H1 (cell line): ENCODE results near the gene CNNM2. TPM values are rescaled to one million over a fixed set of nuclear protein-coding genes. Genes with fewer than 3 reads are reported as not detected.
A peak's percentile ranks its signal among the peaks of the same experiment; 100 is the strongest.

Experiments
- CTCF ChIA-PET: fragments of 300-600 bp; sonication (Branson Sonifier 250); formaldehyde crosslinking; loops from one replicate; lab custom pipeline; 2021; ENCODE audit not compliant: partially characterized antibody; lab: Charles Lee
- POLR2A ChIA-PET: fragments of 300-600 bp; sonication (Branson Sonifier 250); formaldehyde crosslinking; loops from one replicate; lab custom pipeline; 2021; ENCODE audit warnings: inconsistent platforms; ENCODE audit not compliant: partially characterized antibody; lab: Charles Lee
- DNase-seq, 2 experiments: peaks; one replicate each; pipeline versions ENCODE4 v3.0.0 to v3.0.0-alpha.2; 2010 to 2022; ENCODE audit warnings: low spot score in 2 of 2, low read depth in 1 of 2, mixed read lengths in 1 of 2
- FAIRE-seq: peaks from 2 replicates; lab custom pipeline; 2011; peaks lifted over from hg19 to GRCh38; lab: Jason Lieb, UNC
- H2AFZ ChIP-seq: 2 replicates; pipeline ENCODE4 v1.8.1; 2012; ENCODE audit warnings: low read length, inconsistent platforms
- H2AK5ac ChIP-seq: 2 replicates; pipeline ENCODE4 v1.6.1; 2013; ENCODE audit warnings: low read depth, low read length
- H2BK120ac ChIP-seq: replicated peaks from 2 replicates; pipeline ENCODE3; 2013; ENCODE audit warnings: low read depth, low read length, inconsistent platforms
- H2BK12ac ChIP-seq: 2 replicates; pipeline ENCODE4 v1.6.1; 2013; ENCODE audit warnings: low read depth, low read length
- H2BK15ac ChIP-seq: 2 replicates; pipeline ENCODE4 v1.6.1; 2013; ENCODE audit warnings: low read length
- H2BK20ac ChIP-seq: 2 replicates; pipeline ENCODE4 v1.6.1; 2013; ENCODE audit warnings: low read length
- H2BK5ac ChIP-seq: 2 replicates; pipeline ENCODE4 v1.6.1; 2013; ENCODE audit warnings: low read depth, low read length
- H3K14ac ChIP-seq: 2 replicates; pipeline ENCODE4 v1.6.1; 2013; ENCODE audit warnings: inconsistent platforms; ENCODE audit not compliant: insufficient read length
- H3K18ac ChIP-seq: 2 replicates; pipeline ENCODE4 v1.6.1; 2013; ENCODE audit warnings: low read length; ENCODE audit errors: extremely low read depth
- H3K23ac ChIP-seq: 2 replicates; pipeline ENCODE4 v1.6.1; 2013; ENCODE audit warnings: inconsistent platforms; ENCODE audit not compliant: insufficient read length
- H3K23me2 ChIP-seq: 2 replicates; pipeline ENCODE4 v1.6.1; 2013; ENCODE audit warnings: low read depth, low read length
- H3K27ac ChIP-seq: 2 replicates; pipeline ENCODE4 v1.6.1; 2011; ENCODE audit warnings: low read depth, low read length, inconsistent platforms
- H3K27me3 ChIP-seq, 4 experiments: replicated peaks in 1 of 4; 1 replicate in 1 of 4; 2 replicates in 3 of 4; pipeline versions ENCODE4 v1.6.1 to v1.8.1; 2011 to 2013; ENCODE audit warnings: low read length in 3 of 4, mild to moderate bottlenecking in 3 of 4, inconsistent platforms in 2 of 4, mixed read lengths in 2 of 4, moderate library complexity in 1 of 4; ENCODE audit not compliant: control insufficient read depth in 3 of 4, insufficient read depth in 3 of 4; ENCODE audit errors: extremely low read depth in 1 of 4
- H3K36me3 ChIP-seq, 4 experiments: 2 replicates each; pipeline versions ENCODE4 v1.6.1 to v1.8.1; 2011 to 2013; ENCODE audit warnings: mild to moderate bottlenecking in 4 of 4, low read length in 3 of 4, moderate library complexity in 2 of 4, control low read depth in 1 of 4, inconsistent platforms in 1 of 4; ENCODE audit not compliant: insufficient read depth in 4 of 4, control insufficient read depth in 2 of 4
- H3K4ac ChIP-seq: replicated peaks from 2 replicates; pipeline ENCODE3; 2013; ENCODE audit warnings: low read length, low read depth, mixed read lengths, inconsistent platforms; ENCODE audit not compliant: insufficient read length
- H3K4me1 ChIP-seq, 4 experiments: replicated peaks in 1 of 4; 1 replicate in 1 of 4; 2 replicates in 3 of 4; pipeline versions ENCODE4 v1.6.1 to v1.8.1; 2011 to 2013; ENCODE audit warnings: low read length in 3 of 4, inconsistent platforms in 2 of 4, mixed read lengths in 1 of 4; ENCODE audit not compliant: insufficient read depth in 4 of 4, control insufficient read depth in 3 of 4
- H3K4me2 ChIP-seq, 2 experiments: 2 replicates each; pipeline versions ENCODE4 v1.6.1 to v1.8.1; 2011 to 2013; ENCODE audit warnings: low read depth in 2 of 2, low read length in 2 of 2, control low read depth in 1 of 2, inconsistent platforms in 1 of 2, mild to moderate bottlenecking in 1 of 2; ENCODE audit not compliant: insufficient read depth in 1 of 2
- H3K4me3 ChIP-seq, 4 experiments: fragments of 200-600, 300-600 bp in 1 of 4; sonication (generic), shearing (Covaris generic), sonication (Bioruptor Twin) in 1 of 4; 2 replicates each; pipeline versions ENCODE4 v1.5.1 to v1.8.1; 2011 to 2016; ENCODE audit warnings: low read length in 4 of 4, low read depth in 3 of 4, control low read depth in 2 of 4, inconsistent platforms in 2 of 4, mild to moderate bottlenecking in 2 of 4, mixed read lengths in 1 of 4, moderate library complexity in 1 of 4; ENCODE audit not compliant: insufficient read depth in 2 of 4; ENCODE audit errors: extremely low read depth in 1 of 4
- H3K56ac ChIP-seq: replicated peaks from 2 replicates; pipeline ENCODE3; 2013; ENCODE audit warnings: low read depth, mild to moderate bottlenecking, mixed read lengths, low read length, inconsistent platforms; ENCODE audit not compliant: insufficient read length
- H3K79me1 ChIP-seq: 2 replicates; pipeline ENCODE4 v1.6.1; 2013; ENCODE audit warnings: low read depth, low read length, control low read depth
- H3K79me2 ChIP-seq, 2 experiments: 2 replicates each; pipeline versions ENCODE4 v1.6.1 to v1.8.1; 2012 to 2013; ENCODE audit warnings: low read length in 2 of 2, mild to moderate bottlenecking in 2 of 2, inconsistent platforms in 1 of 2; ENCODE audit not compliant: insufficient read depth in 2 of 2, control insufficient read depth in 1 of 2
- H3K9ac ChIP-seq, 4 experiments: replicated peaks in 1 of 4; 1 replicate in 1 of 4; 2 replicates in 3 of 4; pipeline versions ENCODE4 v1.6.1 to v1.8.1; 2011 to 2013; ENCODE audit warnings: low read depth in 3 of 4, low read length in 3 of 4, control low read depth in 2 of 4, mild to moderate bottlenecking in 2 of 4, moderate library complexity in 2 of 4, inconsistent platforms in 1 of 4; ENCODE audit errors: extremely low read depth in 1 of 4
- H3K9me3 ChIP-seq, 2 experiments: 2 replicates each; pipeline versions ENCODE4 v1.6.1 to v1.8.1; 2012 to 2013; ENCODE audit warnings: mild to moderate bottlenecking in 2 of 2, moderate library complexity in 2 of 2, control low read depth in 1 of 2, inconsistent platforms in 1 of 2, low read depth in 1 of 2, low read length in 1 of 2, mixed read lengths in 1 of 2; ENCODE audit not compliant: insufficient read depth in 2 of 2
- H4K20me1 ChIP-seq, 2 experiments: replicated peaks in 1 of 2; 2 replicates each; pipeline versions ENCODE3 to v1.8.1; 2011 to 2013; ENCODE audit warnings: inconsistent platforms in 2 of 2, low read length in 2 of 2, mild to moderate bottlenecking in 1 of 2; ENCODE audit not compliant: insufficient read depth in 2 of 2, control insufficient read depth in 1 of 2
- H4K5ac ChIP-seq: 2 replicates; pipeline ENCODE4 v1.6.1; 2013; ENCODE audit warnings: low read length, low read depth, mixed read lengths, inconsistent platforms; ENCODE audit not compliant: insufficient read length
- H4K8ac ChIP-seq: 2 replicates; pipeline ENCODE4 v1.8.0; 2013; ENCODE audit warnings: mild to moderate bottlenecking, moderate library complexity, low read length, inconsistent platforms; ENCODE audit not compliant: insufficient read depth; ENCODE audit errors: extremely low read depth
- H4K91ac ChIP-seq: replicated peaks from 2 replicates; pipeline ENCODE3; 2013; ENCODE audit warnings: low read length, mixed read lengths, inconsistent platforms; ENCODE audit not compliant: insufficient read length
- EZH2 ChIP-seq: fragments of 200-600 bp; sonication (generic); IDR thresholded peaks from 2 replicates; pipeline ENCODE4 v1.7.1; 2012; ENCODE audit warnings: low read depth, mild to moderate bottlenecking, moderate library complexity, low read length, inconsistent platforms; ENCODE audit not compliant: severe bottlenecking
- FOSL1 ChIP-seq: IDR thresholded peaks from 2 replicates; pipeline ENCODE4 v1.6.1; 2011; ENCODE audit warnings: mild to moderate bottlenecking, low read depth, low read length, moderate library complexity; ENCODE audit not compliant: insufficient read depth
- KDM1A ChIP-seq: fragments of 200-600, 300-600 bp; sonication (generic); IDR thresholded peaks from 2 replicates; pipeline ENCODE4 v1.7.1; 2016; ENCODE audit warnings: mild to moderate bottlenecking, low read length, borderline replicate concordance
- SP2 ChIP-seq: IDR thresholded peaks from 2 replicates; pipeline ENCODE4 v1.6.1; 2012; ENCODE audit warnings: mild to moderate bottlenecking, low read length, inconsistent platforms
- YY1 ChIP-seq: IDR thresholded peaks from 2 replicates; pipeline ENCODE4 v1.6.1; 2011; ENCODE audit warnings: low read depth, mild to moderate bottlenecking, low read length
- WGBS, 2 experiments: shearing (Covaris generic) in 1 of 2; methylation state at CpG; one replicate each; pipeline versions ENCODE4 v1.1.6 to v1.1.7; 2013 to 2015; ENCODE audit warnings: low lambda C conversion rate in 2 of 2, mixed read lengths in 2 of 2, inconsistent platforms in 1 of 2, low coverage in 1 of 2, missing lambda C conversion rate in 1 of 2; ENCODE audit not compliant: insufficient replicate concordance in 2 of 2, insufficient coverage in 1 of 2, insufficient read length in 1 of 2; ENCODE audit errors: extremely low coverage in 1 of 2, missing lambda C conversion rate in 1 of 2; 5-methylcytosine and 5-hydroxymethylcytosine counted together
- polyA plus RNA-seq, 7 experiments: library from polyadenylated mRNA; depleted of rRNA in 3 of 7; stranded (reverse) in 5 of 7; unstranded in 2 of 7; fragments of >200 nt in 5 of 7; fragments of 200-250 nt in 2 of 7; gene quantifications; 1 replicate in 5 of 7; 2 replicates in 1 of 7; 4 replicates in 1 of 7; pipeline versions ENCODE4 v1.2.1 to v1.2.3, GENCODE V29; 2011 to 2013; ENCODE audit warnings: missing spikeins in 2 of 7, mixed read lengths in 2 of 7
- total RNA-seq: library from RNA; stranded (reverse); fragmentation: NEBNext Ultra II Directional; extraction: Animal tissue kit (Norgen Biotek cat#: 25700); gene quantifications from 2 replicates; pipeline ENCODE4 v1.2.1, GENCODE V29; 2021
- TF ChIP-seq, protein P1 (sequence below): IDR thresholded peaks from 2 replicates; pipeline ENCODE4 v1.6.1; 2012; ENCODE audit warnings: inconsistent platforms

The CNNM2 gene
- total and polyA plus RNA-seq, 2 of the 8 experiments (the other 6 are each of a cell fraction or from before 2014, with no cell fraction given) = 7.3 to 23.6 TPM

- POLR2A ChIA-PET = interaction anchor here (1.9 kb wide), 1 partner anchor 14 kb away, joined by 4 read pairs; no protein-coding TSS in a partner anchor
- Histone ChIP-seq H2BK12ac (0 out of 2 replicates have a peak overlapping the region, but pooled peaks have one; percentile 35), H4K91ac (peak overlapping the region; percentile 12), H3K14ac (no peak overlapping the region), H3K4ac (no peak overlapping the region), H2BK20ac (no peak overlapping the region), H3K23me2 (no peaks in the 10 kb centered on the region), H2AK5ac (no peak overlapping the region), H3K9ac (0 out of 7 replicates have a peak overlapping the region, but pooled peaks of 1 of the 4 experiments have one; percentile 36), H3K4me3 (no peak overlapping the region), H4K5ac (no peak overlapping the region), H3K9me3 (no peaks in the 10 kb centered on the region), H3K36me3 (no peaks in the 10 kb centered on the region), H2BK5ac (0 out of 2 replicates have a peak overlapping the region, but pooled peaks have one; percentile 40), H3K79me1 (no peaks in the 10 kb centered on the region), H3K27me3 (no peaks in the 10 kb centered on the region), H3K56ac (no peak overlapping the region), H3K4me1 (peaks cover 0 to 14% (median 12%) of the 10 kb centered on the region in 4 experiments; a peak in 5 of 7 replicates), H4K8ac (no peak overlapping the region; the same call in 1 of the 2 replicates), H2BK15ac (0 out of 2 replicates have a peak overlapping the region, but pooled peaks have one; percentile 36), H3K79me2 (no peaks in the 10 kb centered on the region), H3K23ac (no peak overlapping the region), H4K20me1 (peaks cover 0 to 5% of the 10 kb centered on the region in 2 experiments), H2AFZ (no peak overlapping the region), H3K18ac (no peak overlapping the region), H3K4me2 (no peak overlapping the region), H2BK120ac (no peak overlapping the region), H3K27ac (no peak overlapping the region)
- no peak for DNase-seq
- 85% methylated on average over 4 of the region's 4 CpGs; no CpG with 5 or more reads in 1 of the 2 experiments for WGBS, 2 experiments
- FAIRE-seq = no peak
- CTCF ChIA-PET = interaction anchor here (0.7 to 1.9 kb wide), 4 partner anchors 10 to 139 kb away, joined by 3 to 8 read pairs (median 4); partner anchors contain the start of gene CNNM2
- TF ChIP-seq KDM1A = no peak
- TF ChIP-seq EZH2 = no peak
- TF ChIP-seq FOSL1 = no peak
- TF ChIP-seq SP2 = no peak
- TF ChIP-seq, protein P1, sequence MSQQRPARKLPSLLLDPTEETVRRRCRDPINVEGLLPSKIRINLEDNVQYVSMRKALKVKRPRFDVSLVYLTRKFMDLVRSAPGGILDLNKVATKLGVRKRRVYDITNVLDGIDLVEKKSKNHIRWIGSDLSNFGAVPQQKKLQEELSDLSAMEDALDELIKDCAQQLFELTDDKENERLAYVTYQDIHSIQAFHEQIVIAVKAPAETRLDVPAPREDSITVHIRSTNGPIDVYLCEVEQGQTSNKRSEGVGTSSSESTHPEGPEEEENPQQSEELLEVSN = no peak
- TF ChIP-seq YY1 = no peak
These were observed 122.3 kb downstream of the CNNM2 start for GRCh38 chr10:103040418-103040817.
